ENCODE results near the gene ARF3.

The ARF3 gene

DNA sequence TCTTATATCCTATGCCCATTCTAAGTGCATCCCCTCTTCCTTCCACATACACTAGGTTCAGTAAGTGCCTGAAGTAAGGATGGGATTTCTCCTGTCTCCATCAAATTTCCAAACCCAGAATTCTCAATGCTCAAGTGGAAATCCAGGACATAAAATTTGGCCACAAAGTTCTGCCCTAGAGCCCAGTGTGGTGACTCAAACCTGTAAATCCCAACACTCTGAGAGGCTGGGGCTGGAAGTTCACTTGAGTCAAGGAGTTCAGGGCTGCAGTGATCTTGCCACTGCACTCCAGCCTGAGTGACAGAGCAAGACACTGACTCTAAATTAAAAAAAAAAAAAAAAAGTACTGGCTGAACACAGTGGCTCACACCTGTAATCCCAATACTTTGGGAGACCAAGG lies 4.5 kb upstream of the ARF3 start:
- DNase-seq = no peak

DNA sequence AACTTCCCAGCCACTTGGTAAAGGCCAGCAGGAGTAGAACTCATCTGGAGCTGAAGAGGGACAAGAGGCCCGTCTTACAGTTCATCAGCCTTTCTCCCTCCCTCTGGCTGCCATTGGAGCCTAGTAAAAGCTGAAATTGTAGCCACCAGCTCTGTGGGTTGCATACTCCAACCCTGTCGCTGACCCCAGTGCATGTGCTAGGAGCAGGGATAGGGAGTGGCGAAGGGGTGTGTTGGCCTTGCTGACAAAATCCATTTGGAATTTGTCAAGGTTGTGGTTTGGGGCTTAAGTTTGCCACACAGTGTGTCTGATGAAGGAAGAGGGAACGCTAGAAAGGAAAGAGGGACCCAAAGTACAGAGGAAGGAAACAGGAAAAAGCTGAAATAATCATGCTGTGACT lies 4.0 kb upstream of the ARF3 start:
- DNase-seq = no peak

DNA sequence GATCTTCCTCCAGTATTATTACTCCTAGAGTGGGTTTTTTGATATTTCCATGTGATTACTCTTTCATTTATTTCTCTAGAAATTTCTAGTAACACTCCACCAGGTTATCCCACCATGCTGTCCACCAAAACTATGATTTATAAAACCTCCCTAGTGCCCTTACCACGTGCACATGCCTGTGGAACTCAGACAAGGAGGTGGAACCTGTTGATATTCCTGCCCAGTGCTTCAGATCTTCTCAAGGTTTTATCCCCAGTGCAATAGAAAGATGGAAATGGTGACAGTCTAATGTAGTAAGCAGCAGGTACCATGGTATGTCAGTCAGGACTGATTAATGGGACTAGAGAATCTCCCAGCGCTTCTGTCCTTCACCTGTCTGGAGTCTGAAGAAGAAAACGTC lies 3.5 kb upstream of the ARF3 start:
- no peak for DNase-seq

DNA sequence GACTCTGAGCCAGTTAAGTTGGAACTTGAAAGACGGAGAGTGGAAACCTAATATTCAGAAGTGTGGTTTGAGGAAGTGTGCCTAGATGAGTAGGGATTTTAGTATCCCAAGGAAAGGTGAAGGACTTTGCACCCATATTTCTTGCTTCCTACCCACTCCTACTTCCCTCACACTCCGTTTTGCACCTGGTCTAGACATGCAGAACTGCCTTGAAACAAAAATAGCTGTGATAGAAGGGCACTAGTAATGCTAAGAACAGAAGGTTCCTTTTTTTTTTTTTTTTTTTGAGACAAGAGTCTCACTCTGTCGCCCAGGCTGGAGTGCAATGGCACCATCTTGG lies 732 bp upstream of the ARF3 start:
- no peak for DNase-seq

DNA sequence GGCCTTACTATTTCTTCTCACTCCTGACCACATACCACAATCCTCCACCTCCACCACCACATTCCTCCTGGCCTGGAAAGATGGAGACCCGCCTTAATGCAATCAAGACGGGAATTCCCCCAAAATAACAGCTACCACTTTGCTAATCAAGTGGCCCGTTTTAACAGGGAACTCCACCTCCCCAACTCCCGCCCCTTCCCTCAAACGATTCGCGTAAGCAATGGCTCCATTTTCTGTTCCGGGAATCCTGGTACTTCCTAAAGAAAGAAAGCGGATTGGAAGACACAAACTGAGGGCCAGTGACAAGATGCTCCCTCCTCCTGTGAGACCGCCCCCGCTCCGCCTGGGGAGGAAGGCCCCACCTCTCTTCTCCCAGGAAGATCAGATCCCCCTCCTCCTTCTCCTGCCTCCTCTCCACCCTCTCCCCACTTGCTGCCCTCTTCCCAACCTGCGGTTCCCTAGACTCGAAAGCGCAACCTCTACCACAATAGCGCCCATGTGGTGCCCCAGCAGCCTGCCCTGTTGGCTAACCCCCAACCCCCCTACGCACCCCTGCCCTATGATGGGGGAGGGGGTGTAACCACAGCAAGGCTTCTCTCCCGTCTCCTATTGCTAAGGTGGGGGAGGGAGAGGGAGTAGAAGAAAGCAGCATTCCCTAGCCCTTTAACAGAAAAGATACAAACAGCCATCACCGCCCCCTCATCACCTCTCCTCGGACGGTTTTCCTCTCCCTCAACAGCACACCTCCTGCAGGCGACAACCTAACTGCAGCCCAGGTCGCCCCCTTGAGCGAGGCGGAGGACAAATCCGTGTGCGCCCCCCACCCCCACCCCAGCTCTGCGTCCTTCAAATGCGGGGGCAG lies 777 bp downstream of the ARF3 start:
- DNase-seq = peak; percentile 51

DNA sequence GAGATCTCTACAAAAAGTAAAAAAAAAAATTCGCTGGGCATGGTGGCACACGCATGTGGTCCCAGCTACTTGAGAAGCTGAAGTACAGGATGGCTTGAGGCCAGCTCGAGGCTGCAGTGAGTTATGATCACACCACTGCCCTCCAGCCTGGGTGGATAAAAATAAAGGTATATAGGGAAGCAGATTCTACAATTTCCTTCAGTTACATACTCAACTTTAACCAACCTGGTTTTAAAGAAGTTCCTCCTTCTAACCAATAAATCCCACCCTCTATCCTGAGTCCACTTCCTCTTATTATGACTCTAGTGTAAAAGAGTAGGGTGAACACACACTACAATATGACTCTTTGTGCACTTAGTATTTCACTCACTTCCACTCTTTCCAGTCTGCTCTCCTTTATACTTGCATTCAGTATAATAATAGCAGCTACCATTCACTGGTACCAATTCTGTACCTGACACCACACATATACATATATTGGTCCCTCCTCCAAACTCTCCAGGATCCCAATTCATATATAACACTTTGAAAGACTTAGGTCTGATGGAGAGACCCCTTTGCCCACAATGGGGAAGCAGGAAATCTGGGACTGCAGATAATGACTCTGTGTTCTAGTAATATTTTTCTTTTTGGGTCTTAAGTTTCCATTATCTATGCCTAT lies 2.3 kb downstream of the ARF3 start:
- no peak for DNase-seq

DNA sequence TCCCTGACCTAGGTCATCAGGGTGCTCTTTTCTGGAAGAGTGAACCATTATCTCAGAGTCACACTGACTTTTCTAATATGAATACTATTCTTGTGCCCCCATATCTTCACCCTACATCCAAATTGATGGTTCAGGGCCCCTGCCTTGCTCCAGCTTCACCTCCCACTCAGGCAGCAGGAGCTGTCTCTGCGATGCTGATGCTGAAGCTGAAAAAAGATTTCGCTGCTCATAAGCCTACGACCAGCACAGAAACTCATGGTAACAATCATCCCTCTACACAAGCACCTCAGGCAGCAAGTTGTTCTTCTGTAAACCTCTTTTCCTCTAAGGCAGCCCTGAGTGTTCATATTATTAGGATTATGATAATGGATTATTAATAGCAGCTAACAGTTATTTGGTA lies 3.2 kb downstream of the ARF3 start:
- no peak for DNase-seq

DNA sequence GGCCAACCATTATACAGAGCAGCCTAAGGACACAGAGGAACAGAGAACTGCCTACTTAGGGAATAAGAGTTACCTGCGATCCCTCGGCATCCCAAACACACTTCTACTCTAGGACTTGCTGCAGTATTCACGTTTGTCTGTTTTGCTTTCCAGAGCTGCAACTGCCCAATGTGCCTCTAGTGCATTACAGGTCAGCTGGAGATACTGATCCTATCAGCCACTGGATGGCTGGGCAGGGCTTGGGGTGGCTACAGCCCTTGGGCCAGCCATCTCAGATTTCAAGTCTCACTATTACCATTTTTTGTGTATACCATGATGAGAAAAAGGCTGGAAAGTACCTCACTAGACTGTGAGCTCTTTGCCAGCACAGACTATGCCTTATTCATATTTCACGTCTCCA lies 4.6 kb downstream of the ARF3 start:
- no peak for DNase-seq

DNA sequence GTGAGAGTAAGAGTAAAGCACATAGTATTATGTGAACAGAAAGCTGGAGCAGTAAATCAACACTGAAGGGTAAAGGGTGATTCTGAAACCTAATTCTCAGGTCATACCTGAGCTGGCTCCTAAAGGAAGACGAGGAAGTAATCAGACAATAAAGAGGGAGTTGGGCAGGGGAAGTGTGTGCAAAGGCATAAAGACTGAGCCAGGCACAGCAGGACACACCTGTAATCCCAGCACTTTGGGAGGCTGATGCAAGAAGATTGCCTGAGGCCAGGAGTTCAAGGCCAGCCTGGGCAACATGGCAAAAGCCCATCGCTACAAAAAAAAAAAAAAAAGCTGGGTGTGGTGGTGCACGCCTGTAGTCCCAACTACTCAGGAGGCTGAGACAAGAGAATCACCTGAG lies 9.6 kb downstream of the ARF3 start:
- no peak for DNase-seq

DNA sequence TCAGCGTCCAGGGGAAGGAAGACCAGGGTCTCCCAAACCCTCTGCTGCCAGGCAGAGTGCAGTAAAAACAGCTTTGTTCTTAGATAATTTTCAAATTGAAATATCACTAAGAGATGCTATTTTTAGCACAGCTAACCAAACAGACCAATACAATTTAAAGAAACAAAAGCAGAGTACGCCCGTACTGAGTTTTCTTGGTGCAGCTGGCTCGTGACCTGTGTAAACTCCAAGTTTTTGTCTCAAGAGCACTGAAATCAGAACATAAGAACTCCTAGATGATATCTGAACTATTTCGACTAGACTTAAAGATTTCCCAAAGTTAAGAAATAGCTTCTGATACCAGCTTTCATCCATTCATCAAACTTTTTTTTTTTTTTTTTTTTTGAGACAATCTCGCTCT lies 10.3 kb downstream of the ARF3 start:
- no peak for DNase-seq

DNA sequence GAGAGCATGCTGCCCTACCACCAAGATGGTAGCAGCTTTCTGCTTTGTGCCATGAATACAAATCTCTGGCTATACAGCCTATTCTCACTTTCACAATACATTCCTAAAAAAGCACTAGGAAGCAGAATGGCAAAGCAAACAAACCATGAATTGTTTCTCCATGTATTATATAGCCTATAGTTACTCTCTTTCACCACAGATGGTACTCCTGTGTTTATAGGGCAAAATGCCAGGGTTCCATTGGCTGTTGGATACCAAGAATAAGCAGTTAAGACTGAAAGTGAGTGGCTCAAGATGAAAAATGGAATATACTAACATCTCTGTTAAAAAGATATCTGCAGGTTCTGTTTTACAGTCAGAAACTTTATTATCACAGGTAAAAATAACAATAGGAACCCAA lies 11.1 kb downstream of the ARF3 start:
- DNase-seq = peak; percentile 70

DNA sequence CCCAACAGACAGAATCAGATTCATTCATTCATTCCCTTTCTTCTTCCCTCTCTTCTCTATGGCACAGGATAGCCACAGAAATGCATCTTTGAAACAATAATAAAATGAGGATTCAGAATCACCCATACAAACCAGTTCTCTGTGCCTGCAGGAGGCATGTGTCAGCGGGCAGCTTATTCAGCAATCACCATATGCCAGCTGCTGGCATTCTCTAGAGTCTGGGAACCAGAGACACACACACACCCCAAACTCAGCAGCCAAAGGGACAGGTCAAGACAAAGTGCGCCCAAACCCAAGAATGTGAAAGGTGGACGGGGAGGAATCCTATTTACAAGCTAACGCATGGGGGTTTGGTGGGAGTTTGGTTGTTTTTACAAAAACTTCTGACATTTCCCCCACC lies 14.1 kb downstream of the ARF3 start:
- no peak for DNase-seq

DNA sequence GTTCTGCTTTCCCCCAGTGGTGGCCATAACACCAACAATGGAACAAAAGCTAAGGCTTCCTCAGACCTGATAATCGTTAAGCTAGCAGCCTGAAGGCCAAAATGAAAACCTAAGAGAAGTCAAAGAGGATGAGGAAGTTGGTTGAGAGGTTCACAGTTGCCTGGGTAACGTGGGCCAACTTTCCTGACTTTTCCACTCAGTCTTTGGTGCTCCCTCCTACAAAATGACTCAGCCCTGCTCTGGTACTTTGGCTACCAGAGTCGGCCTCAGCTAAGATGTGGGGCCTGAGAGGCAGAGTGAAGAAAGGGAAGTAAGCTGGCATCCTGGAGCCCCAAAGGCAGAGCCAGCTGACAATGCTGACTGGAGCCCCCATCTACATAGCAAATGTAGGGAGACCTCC lies 17.1 kb downstream of the ARF3 start:
- no peak for DNase-seq

DNA sequence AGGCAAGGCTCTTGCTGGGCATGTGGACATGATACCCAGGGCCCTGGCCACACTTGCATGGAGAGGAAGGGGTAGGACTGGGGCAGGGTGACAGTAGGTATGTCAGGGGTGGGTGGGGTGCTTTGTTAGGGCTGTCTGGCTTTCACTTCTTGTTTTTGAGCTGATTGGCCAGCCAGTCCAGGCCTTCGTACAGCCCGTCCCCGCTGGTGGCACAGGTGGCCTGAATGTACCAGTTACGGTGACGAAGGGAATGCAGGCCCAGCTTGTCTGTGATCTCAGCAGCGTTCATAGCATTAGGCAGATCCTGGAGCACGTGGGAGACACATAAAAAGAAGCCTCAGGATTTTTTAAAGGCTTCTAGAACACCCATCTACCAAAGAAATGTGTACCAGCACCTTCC lies 18.5 kb downstream of the ARF3 start:
- no peak for DNase-seq

DNA sequence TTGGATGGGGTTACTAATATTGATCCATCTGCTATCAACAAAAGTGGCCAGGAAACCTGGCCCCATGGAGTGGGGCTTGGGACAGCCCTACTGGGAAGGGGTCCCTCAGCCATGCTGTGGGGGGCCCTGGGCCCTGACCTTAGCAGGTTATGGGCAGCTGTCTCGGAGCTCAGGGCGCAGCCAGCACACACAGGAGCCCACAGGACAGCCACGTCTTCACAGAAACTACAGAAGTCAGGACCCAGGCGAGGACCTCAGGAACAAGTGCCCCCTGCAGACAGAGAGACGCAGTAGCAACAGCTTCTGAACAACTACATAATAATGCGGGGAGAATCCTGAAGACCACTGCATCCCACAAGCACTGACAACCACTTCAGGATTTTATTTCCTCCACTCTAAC lies 20.1 kb downstream of the ARF3 start:
- DNase-seq = no peak

DNA sequence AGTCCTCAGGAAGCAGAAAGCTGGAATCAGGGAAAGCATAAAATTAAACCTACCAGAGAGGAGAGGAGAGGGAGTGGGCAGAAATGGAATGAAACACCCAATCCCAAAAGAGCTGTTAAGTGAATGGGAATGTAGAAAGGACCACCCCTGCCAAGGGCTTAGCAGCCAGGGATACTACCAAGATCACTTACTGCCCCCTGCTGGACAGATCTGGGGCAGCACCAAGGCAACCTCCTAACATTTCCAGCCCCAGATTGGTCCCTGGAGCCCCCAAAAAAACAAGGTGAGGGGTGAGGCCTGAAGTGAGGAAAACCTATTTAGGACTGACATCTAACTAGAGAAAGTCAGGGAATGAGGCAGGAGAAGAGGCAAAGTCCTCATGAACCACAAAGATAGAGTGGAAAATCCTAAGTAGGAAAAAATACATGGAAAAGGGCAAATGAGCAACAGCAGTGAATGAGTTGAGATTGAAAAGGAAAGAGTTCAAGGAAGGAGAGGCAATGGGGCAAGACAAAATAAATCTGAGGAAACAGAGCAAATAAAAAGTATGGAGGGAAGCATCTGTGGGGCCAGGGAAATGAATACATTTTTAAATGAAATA lies 20.8 kb downstream of the ARF3 start:
- DNase-seq = peak; percentile 72

DNA sequence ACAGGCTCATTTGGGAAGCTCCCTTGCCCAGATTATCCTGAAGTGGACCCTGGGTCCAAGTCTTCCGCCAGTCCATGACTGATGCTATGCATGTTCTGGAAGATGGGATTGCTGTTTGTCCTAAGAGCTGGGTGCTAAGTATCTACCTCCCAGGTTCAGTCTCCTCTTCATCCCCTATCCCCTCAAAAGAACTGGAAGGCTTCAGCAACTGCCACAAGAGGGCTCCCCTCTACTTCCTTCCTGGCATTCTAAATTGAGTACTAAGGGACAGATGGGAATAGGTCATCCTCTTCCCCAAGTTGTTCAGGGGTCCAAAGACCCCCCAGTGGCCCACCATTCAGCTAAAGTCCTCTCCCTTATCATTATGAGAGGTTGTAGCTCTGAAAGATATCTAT lies 23.0 kb downstream of the ARF3 start:
- DNase-seq = no peak

DNA sequence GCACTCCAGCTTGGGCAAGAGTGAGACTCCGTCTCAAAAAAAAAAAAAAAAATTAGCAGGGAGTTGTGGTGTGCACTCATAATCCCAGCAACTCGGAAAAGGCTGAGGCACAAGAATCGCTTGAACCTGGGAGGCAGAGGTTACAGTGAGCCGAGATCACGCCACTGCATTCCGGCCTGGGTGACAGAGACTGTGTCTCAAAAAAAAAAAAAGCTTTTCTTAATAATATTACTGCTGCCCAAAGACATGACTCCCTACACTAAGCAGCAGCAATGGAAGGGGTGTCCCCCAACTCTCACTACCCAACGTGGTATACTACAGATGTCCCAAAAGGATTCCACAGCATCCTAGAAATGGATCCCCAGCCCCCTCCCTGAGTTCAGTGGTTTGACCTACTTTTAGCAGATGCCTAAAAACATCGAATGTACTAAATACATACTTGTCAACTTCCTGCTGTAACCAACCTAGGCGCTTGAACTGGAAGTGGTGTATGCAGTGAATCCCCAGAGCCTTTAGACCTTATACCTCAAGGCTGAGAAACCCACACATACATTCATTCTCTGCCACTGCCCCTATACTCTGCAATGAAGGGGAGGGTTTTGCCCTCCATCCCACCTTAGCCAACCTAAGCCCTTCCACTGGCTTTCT lies 23.5 kb downstream of the ARF3 start:
- DNase-seq = no peak

DNA sequence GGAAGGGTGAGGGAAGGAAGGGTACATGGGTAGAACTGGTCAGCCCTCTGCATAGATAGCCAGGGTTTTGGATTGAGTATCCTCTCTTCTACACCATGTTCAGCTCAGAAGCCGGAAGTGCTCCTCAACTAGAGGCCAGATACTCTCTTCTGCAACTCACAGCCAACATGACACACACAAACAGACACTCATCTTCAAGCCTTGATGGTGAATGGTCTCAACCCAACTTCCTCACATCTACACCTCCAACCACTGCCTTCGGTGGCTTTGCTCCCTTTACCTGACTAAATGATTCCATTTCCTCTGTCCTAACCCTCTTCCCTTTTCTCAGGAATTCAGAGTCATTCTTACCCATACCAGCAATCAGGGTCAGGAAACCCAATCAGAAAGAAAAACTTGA lies 24.4 kb downstream of the ARF3 start:
- no peak for DNase-seq

DNA sequence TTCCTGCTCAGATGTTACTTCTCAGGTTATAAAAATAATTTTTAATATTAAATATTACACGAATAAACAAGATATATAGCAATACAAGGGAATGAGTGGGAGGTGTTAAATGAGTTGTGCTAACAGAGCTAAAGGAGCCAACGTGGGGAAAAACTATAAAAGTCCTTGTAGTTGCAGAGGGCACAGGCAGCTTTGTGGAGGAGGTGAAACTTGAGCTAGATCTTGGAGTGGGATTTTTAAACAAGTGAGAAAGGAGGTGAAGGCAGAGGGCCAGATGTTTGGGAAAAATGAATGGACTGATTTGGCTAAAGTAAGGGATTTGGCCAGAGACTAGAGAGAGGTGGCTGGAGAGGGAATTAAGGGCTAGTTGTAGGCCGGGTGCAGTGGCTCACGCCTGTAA lies 26.8 kb downstream of the ARF3 start:
- DNase-seq = no peak

DNA sequence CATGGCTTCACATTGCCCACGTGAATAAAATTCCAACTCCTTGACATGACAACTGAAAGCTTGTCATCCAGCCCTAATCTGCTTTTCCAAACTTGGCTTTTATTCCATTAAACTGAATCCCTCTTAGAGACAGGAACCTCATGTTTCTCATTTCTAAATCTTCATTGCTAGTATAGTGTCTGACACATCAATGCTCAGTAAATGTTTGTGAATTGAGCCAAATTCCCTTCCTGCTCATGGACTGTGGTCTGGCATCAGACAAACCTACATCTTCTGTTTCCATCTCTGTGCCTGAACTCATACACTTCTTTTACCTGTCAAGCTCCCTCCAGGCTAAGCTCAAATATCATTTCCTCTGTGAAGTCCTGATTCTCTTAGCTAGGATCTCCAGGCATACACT lies 27.7 kb downstream of the ARF3 start:
- DNase-seq = no peak

DNA sequence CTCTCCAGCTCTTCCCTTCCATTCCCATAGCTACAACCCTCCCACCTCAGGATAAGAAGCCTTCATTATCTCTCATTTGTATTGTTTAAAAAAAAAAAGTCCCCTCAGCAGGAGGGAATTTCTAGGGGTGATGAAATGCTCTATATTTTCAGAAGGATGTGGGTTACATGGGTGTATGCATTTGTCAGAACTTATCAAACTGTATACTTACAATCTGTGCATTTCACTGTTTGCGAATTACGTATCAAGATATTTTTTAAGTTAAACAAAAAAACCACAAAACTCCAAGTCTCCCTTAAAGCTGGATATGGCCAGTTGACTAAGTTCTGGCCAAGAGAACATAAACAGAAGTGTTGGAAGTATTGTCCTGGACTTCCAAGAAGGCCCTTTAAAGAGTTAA lies 30.0 kb downstream of the ARF3 start:
- DNase-seq = no peak

DNA sequence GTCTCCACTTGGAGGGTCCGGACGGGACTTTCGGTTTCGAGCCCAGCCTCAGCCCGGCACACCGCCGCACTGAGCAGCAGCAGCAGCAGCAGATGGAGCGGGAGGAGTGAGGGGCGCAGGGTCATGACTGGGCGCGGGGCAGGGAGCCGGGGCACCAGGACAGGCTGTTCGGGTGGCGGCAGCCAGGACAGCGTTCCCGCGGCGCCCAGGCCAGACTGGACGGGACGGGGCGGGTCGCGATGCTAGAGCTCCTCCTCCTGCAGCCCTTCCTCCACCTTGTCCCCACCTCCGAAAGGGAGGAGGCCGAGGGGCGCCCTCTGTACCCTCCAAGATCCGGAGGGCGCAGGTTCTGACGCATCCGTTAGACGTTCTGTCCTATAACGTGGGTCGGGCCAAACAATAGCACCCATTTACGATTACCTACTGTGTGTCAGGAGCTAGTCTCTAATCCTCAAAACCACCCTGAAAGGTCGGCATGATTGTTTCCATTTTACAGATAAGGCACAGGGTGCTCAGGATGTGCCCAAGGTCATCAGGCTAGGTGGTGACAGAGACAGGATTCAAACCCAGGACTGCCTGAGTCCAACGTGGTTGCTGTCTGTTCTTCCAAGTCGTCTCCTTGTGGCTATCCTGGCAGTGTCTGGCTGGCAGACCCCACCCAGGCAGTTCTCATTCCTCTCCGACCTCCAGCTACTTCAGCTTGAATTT lies 31.8 kb downstream of the ARF3 start, which contains the start of gene FKBP11:
TSS of gene FKBP11 (minus strand) at position 189 of the 708 bp plus-strand sequence. CDS start at position 125, 64 bp downstream.
- DNase-seq = no peak
